Stimulated activated CD4-positive, alpha-beta T cell treated with anti-CD3 and anti-CD28 coated beads, Interleukin-1b, Interleukin-23, amount 100 ng/mL, for 24 hours (primary cell): ENCODE results near the gene G6PC3.

ENCODE experiments used
- DNase-seq, 4 experiments: peaks; one replicate each; pipeline ENCODE4 v3.0.0-alpha.2; 2020; ENCODE audit warnings: low read depth in 4 of 4, low spot score in 1 of 4

Gene G6PC3

GRCh38 chr17:44121997-44122815 is 51.7 kb downstream of the G6PC3 start:
- DNase-seq = no peak

GRCh38 chr17:44122816-44123355 is 52.4 kb downstream of the G6PC3 start:
- no peak for DNase-seq

- peak; percentile 87 to 94 (median 90) for DNase-seq
Observed at GRCh38 chr17:44123356-44124117, 53.0 kb downstream of the G6PC3 start, which contains the start of gene HDAC5. HDAC5 (minus strand) TSS chr17:44123641; CDS start chr17:44117515, 6,126 bp downstream.

- DNase-seq = no peak
Observed at GRCh38 chr17:44124118-44124438, 53.5 kb downstream of the G6PC3 start.
